ENCODE data around the gene ACBD6. TPM values are rescaled to one million over a fixed set of nuclear protein-coding genes. Genes with fewer than 3 reads are reported as not detected.

The ACBD6 gene
- total RNA-seq, 1 experiment from 2014 or later, result 74.7 TPM

- no peaks in the 10 kb centered on the region for H3K27me3 Mint-ChIP-seq (ENCODE audit: insufficient read depth, unreplicated experiment)
Observed at GRCh38 chr1:180265201-180265600, 237.2 kb downstream of the ACBD6 start.

DNA sequence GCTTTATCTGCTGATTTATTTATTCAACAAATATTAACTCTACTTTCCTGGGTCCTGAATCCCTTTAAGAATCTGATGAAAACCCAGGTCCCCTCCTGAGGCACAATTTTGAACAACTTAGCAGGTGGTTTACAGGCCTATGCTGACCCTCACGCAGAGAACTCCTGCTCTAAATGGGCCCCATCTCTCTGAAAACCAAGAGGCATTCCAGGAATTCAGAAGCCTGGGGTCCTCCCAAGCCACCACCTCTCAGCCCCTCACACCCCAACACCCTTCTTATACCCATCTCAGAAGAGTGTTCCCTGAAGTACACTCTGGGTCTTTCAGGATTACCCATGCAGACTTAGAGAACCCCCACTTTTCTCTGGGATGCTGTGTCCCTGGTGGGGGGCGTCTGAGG lies 237.8 kb downstream of the ACBD6 start:
- no peak for DNase-seq
- Histone ChIP-seq H3K4me1 (no peaks in the 10 kb centered on the region), H3K4me3 (ENCODE audit: low read depth, low read length) (no peak overlapping the region), H3K9me3 (no peaks in the 10 kb centered on the region), H3K36me3 (ENCODE audit: control insufficient read depth, insufficient read depth, low read length) (no peaks in the 10 kb centered on the region), H3K27me3 (replicated peaks; ENCODE audit: control insufficient read depth, insufficient read depth, low read length) (no peaks in the 10 kb centered on the region)
- H3K27ac Mint-ChIP-seq (ENCODE audit: unreplicated experiment), result no peak overlapping the region
- no peaks in the 10 kb centered on the region for H3K9me3 Mint-ChIP-seq (ENCODE audit: unreplicated experiment)
- POLR2A ChIA-PET, result no interaction called here
- peaks cover 13% of the 10 kb centered on the region for H3K36me3 Mint-ChIP-seq (ENCODE audit: insufficient read depth, unreplicated experiment)
- intact Hi-C loops (cut with micrococcal nuclease; ENCODE audit: unreplicated experiment), result no loop called here
- CTCF ChIA-PET, result no interaction called here
- H3K27me3 Mint-ChIP-seq (ENCODE audit: insufficient read depth, unreplicated experiment), result no peaks in the 10 kb centered on the region
- BruUV-seq (replicated peaks), result no TSS peak
- no peak overlapping the region for H3K4me3 Mint-ChIP-seq (ENCODE audit: unreplicated experiment)
- H3K4me1 Mint-ChIP-seq (ENCODE audit: low read depth, unreplicated experiment), result no peaks in the 10 kb centered on the region
- TF ChIP-seq, protein P1, sequence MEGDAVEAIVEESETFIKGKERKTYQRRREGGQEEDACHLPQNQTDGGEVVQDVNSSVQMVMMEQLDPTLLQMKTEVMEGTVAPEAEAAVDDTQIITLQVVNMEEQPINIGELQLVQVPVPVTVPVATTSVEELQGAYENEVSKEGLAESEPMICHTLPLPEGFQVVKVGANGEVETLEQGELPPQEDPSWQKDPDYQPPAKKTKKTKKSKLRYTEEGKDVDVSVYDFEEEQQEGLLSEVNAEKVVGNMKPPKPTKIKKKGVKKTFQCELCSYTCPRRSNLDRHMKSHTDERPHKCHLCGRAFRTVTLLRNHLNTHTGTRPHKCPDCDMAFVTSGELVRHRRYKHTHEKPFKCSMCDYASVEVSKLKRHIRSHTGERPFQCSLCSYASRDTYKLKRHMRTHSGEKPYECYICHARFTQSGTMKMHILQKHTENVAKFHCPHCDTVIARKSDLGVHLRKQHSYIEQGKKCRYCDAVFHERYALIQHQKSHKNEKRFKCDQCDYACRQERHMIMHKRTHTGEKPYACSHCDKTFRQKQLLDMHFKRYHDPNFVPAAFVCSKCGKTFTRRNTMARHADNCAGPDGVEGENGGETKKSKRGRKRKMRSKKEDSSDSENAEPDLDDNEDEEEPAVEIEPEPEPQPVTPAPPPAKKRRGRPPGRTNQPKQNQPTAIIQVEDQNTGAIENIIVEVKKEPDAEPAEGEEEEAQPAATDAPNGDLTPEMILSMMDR (IDR thresholded peaks at IDR 0.05; ENCODE audit: insufficient read depth in 1 of 2, low read depth in 1 of 2, low read length in 1 of 2, severe bottlenecking in 1 of 2, unreplicated experiment in 1 of 2), result no peak

More at GRCh38 chr1:180265201-180265600, 237.2 kb downstream of the ACBD6 start:
- BruUV-seq (replicated peaks), result no TSS peak
- Histone ChIP-seq H3K4me3 (ENCODE audit: low read depth, low read length) (no peak overlapping the region), H3K4me1 (peaks cover 3% of the 10 kb centered on the region; the same call in 1 of the 2 replicates), H3K27me3 (replicated peaks; ENCODE audit: control insufficient read depth, insufficient read depth, low read length) (no peaks in the 10 kb centered on the region), H3K36me3 (ENCODE audit: control insufficient read depth, insufficient read depth, low read length) (no peaks in the 10 kb centered on the region), H3K9me3 (no peaks in the 10 kb centered on the region)
- TF ChIP-seq, protein P1 (IDR thresholded peaks at IDR 0.05; ENCODE audit: insufficient read depth in 1 of 2, low read depth in 1 of 2, low read length in 1 of 2, severe bottlenecking in 1 of 2, unreplicated experiment in 1 of 2), result no peak
- CTCF ChIA-PET, result no interaction called here
- Mint-ChIP-seq H3K36me3 (ENCODE audit: insufficient read depth, unreplicated experiment) (peaks cover 13% of the 10 kb centered on the region), H3K4me3 (ENCODE audit: unreplicated experiment) (no peak overlapping the region), H3K4me1 (ENCODE audit: low read depth, unreplicated experiment) (no peaks in the 10 kb centered on the region), H3K27ac (ENCODE audit: unreplicated experiment) (no peak overlapping the region), H3K9me3 (ENCODE audit: unreplicated experiment) (no peaks in the 10 kb centered on the region)
- intact Hi-C loops (cut with micrococcal nuclease; ENCODE audit: unreplicated experiment), result no loop called here
- no peak for DNase-seq
- POLR2A ChIA-PET, result no interaction called here

DNA sequence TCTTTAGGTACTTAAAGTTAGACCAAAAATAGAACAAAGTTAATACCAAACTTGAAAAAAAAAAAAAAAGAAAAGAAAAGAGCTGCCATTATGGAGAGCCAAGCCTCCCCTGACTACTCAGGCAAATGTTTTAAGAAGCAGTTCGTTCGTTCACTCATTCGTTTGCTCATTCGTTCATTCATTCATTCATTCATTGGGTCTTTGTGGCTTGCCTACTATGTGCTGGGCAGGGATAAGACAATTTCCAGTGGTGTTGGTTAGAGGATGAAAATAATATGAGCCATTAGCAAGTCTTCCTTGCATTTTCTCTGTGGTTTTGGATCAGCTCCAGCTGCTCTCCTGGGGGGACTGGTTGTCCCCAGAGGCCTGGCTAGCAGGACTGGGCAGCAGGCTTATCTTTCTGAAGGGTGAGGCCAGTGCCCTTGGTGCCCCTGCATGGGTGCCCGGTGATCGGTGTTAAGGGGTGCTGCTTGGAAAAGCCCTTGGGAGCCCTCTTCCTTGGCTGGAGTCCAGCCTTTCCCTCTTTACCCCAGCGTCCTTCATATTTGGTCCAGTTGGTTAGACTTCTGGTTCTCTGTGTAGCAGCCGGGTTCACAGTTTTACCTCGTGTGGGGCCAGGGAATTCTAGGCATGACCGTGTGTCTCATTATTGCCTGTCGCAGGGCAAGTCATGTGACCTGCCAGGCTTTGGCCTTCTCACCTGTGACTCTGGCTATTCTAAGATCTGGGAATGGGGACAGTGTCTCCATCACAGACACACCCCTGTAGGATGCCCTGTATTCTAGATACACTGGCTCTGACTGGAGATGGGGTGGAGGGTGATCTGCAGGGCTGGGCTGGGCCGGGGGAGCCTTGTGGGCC lies 239.5 kb downstream of the ACBD6 start:
- Mint-ChIP-seq H3K4me3 (ENCODE audit: unreplicated experiment) (no peak overlapping the region), H3K27me3 (ENCODE audit: insufficient read depth, unreplicated experiment) (no peaks in the 10 kb centered on the region), H3K9me3 (ENCODE audit: unreplicated experiment) (no peaks in the 10 kb centered on the region), H3K36me3 (ENCODE audit: insufficient read depth, unreplicated experiment) (peaks cover 13% of the 10 kb centered on the region), H3K4me1 (ENCODE audit: low read depth, unreplicated experiment) (no peaks in the 10 kb centered on the region), H3K27ac (ENCODE audit: unreplicated experiment) (no peak overlapping the region)
- no TSS peak for BruUV-seq (replicated peaks)
- Histone ChIP-seq H3K9me3 (no peaks in the 10 kb centered on the region), H3K27me3 (replicated peaks; ENCODE audit: control insufficient read depth, insufficient read depth, low read length) (no peaks in the 10 kb centered on the region), H3K36me3 (ENCODE audit: control insufficient read depth, insufficient read depth, low read length) (no peaks in the 10 kb centered on the region), H3K4me1 (no peaks in the 10 kb centered on the region), H3K4me3 (ENCODE audit: low read depth, low read length) (no peak overlapping the region)
- intact Hi-C loops (cut with micrococcal nuclease; ENCODE audit: unreplicated experiment), result no loop called here
- TF ChIP-seq, protein P1 (IDR thresholded peaks at IDR 0.05; ENCODE audit: insufficient read depth in 1 of 2, low read depth in 1 of 2, low read length in 1 of 2, severe bottlenecking in 1 of 2, unreplicated experiment in 1 of 2), result no peak
- no peak for DNase-seq
- ChIA-PET CTCF (no interaction called here), POLR2A (interaction anchor here (0.6 kb wide), 1 partner anchor 27 kb away, joined by 6 read pairs; no protein-coding TSS in a partner anchor)

Measured in Caco-2 (cell line).